ENCODE data around the gene TOM1.

The TOM1 gene

DNA sequence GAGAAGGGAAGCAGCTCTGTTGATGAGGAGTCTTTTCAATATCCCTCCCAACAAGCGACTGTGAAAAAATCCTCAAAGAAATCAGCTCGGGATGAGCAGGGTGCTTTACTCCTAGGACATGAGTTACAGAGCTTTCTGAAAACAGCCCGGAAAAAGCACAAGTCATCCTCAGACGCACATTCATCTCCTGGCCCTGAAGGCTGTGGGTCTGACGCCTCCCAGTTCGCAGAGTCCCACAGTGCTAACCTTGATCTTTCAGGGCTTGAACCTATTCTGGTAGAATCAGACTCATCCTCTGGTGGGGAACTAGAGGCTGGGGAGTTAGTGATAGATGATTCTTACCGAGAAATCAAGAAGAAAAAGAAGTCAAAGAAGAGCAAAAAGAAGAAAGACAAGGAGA is 34.7 kb upstream of the TOM1 start:
- DNase-seq (ENCODE audit: low spot score) = no peak
- TF ChIP-seq, protein P1, sequence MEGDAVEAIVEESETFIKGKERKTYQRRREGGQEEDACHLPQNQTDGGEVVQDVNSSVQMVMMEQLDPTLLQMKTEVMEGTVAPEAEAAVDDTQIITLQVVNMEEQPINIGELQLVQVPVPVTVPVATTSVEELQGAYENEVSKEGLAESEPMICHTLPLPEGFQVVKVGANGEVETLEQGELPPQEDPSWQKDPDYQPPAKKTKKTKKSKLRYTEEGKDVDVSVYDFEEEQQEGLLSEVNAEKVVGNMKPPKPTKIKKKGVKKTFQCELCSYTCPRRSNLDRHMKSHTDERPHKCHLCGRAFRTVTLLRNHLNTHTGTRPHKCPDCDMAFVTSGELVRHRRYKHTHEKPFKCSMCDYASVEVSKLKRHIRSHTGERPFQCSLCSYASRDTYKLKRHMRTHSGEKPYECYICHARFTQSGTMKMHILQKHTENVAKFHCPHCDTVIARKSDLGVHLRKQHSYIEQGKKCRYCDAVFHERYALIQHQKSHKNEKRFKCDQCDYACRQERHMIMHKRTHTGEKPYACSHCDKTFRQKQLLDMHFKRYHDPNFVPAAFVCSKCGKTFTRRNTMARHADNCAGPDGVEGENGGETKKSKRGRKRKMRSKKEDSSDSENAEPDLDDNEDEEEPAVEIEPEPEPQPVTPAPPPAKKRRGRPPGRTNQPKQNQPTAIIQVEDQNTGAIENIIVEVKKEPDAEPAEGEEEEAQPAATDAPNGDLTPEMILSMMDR (IDR thresholded peaks at IDR 0.05; ENCODE audit: extremely low read depth, missing control alignments) = no peak

- TF ChIP-seq, protein P1 (IDR thresholded peaks at IDR 0.05; ENCODE audit: extremely low read depth, missing control alignments) = no peak
- DNase-seq (ENCODE audit: low spot score) = no peak
These were observed 33.4 kb upstream of the TOM1 start for GRCh38 chr22:35266277-35266676.

GRCh38 chr22:35269630-35270029 is 30.1 kb upstream of the TOM1 start:
- DNase-seq (ENCODE audit: low spot score) = no peak
- TF ChIP-seq, protein P1 (IDR thresholded peaks at IDR 0.05; ENCODE audit: extremely low read depth, missing control alignments) = no peak

DNA sequence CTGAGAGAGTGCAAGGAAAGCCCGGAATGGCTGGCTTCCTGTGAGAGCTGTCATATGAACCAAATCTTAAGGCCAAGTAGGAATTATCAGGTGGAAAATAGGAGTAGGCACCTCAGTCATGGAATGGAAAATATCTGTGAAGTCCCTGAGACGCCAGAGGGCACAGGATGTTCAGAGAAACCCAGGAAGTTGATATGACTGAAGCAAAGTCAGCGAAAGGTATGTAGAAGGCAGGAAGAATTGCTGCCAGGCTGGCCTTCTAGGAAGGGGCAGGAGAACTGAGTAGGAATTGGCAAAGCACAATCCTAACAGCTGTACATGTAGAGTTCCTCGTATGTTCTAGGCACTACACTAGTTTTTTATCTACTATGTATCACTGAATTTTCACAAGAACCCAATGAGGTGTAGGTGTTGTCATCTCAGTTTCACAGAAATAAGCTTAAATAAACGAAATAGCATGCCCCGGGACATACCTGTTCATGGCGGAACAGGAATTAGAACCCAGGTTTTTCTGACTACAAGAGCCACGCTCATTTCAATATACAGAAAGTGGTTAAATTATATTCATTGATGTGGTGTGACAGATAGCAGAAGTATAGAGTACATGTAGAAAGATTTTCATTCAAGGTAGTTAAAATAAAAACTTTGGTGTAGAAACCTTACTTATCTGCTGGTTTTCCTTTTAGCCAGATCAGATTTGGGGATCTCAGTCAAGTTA is 25.4 kb upstream of the TOM1 start:
- TF ChIP-seq, protein P1 (IDR thresholded peaks at IDR 0.05; ENCODE audit: extremely low read depth, missing control alignments) = no peak
- no peak for DNase-seq (ENCODE audit: low spot score)

GRCh38 chr22:35275580-35275979 is 24.1 kb upstream of the TOM1 start:
- no peak for DNase-seq (ENCODE audit: low spot score)
- TF ChIP-seq, protein P1 (IDR thresholded peaks at IDR 0.05; ENCODE audit: extremely low read depth, missing control alignments) = no peak

DNA sequence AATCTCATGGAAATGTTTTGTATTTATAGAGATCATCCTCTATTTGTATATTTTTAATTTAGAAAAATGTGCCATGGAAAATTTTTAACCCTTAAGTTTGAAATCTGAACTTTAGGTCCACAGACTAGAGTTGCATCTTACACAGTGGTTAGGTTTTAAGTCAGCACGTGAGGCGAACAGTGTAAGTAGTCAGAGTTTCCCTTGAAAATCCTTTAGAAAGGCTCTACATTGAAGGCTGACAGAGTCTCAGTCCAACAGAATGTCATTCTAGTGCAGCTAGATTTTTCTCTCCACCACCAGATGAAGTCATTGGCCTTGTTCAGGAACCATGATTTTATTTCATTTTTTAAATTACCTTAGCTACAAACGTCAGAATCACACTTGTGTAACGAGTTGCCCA is 23.7 kb upstream of the TOM1 start:
- no peak for DNase-seq (ENCODE audit: low spot score)
- TF ChIP-seq, protein P1 (IDR thresholded peaks at IDR 0.05; ENCODE audit: extremely low read depth, missing control alignments) = no peak

GRCh38 chr22:35288116-35288515 is 11.6 kb upstream of the TOM1 start:
- DNase-seq (ENCODE audit: low spot score) = no peak
- TF ChIP-seq, protein P1 (IDR thresholded peaks at IDR 0.05; ENCODE audit: extremely low read depth, missing control alignments) = no peak
